ENCODE data around the gene TBXA2R.

The TBXA2R gene

GRCh38 chr19:3603121-3603811 is 3.4 kb downstream of the TBXA2R start:
- no peak overlapping the region for H3K4me2 ChIP-seq (ENCODE audit: low read depth, low read length)
- no peak for TF ChIP-seq EZH2phosphoT487 (IDR thresholded peaks at IDR 0.05; ENCODE audit: low read length)
- no peak for TF ChIP-seq EZH2 (optimal IDR thresholded peaks at IDR 0.05; ENCODE audit: low read depth, low read length)
- no peak for TF ChIP-seq CTCF (IDR thresholded peaks at IDR 0.05; ENCODE audit: low read length)
- H3F3A ChIP-seq (ENCODE audit: insufficient read depth, low read length): peaks cover 5% of the 10 kb centered on the region; the same call in 1 of the 2 replicates
- H4K20me1 ChIP-seq (ENCODE audit: insufficient read depth, low read length): no peaks in the 10 kb centered on the region
- 0 out of 2 replicates have a peak, but pooled peaks cover 7% of the 10 kb centered on the region for H3K4me1 ChIP-seq (ENCODE audit: low read length)
- H3K27me3 ChIP-seq (replicated peaks; ENCODE audit: insufficient read depth, low read length): peaks cover 29% of the 10 kb centered on the region
- no peaks in the 10 kb centered on the region for H3K9me3 ChIP-seq (replicated peaks; ENCODE audit: insufficient read depth, low read length)
- H3K27ac ChIP-seq (ENCODE audit: low read length): no peak overlapping the region
- no peak overlapping the region for H2AFZ ChIP-seq (ENCODE audit: low read length)
- no peaks in the 10 kb centered on the region for H3K79me2 ChIP-seq (ENCODE audit: low read length)
- no peak overlapping the region for H3K9ac ChIP-seq (ENCODE audit: low read length)
- H3K9me2 ChIP-seq (replicated peaks; ENCODE audit: insufficient read depth, low read length): no peaks in the 10 kb centered on the region
- no peak overlapping the region for H3K4me3 ChIP-seq (ENCODE audit: low read length)
- DNase-seq: no peak
- H3K36me3 ChIP-seq (replicated peaks; ENCODE audit: insufficient read depth, low read length): no peaks in the 10 kb centered on the region

GRCh38 chr19:3601021-3601420 is 5.7 kb downstream of the TBXA2R start:
- Histone ChIP-seq H2AFZ (ENCODE audit: low read length) (no peak overlapping the region), H3K9me3 (replicated peaks; ENCODE audit: insufficient read depth, low read length) (no peaks in the 10 kb centered on the region), H3K36me3 (replicated peaks; ENCODE audit: insufficient read depth, low read length) (no peaks in the 10 kb centered on the region), H3K9me2 (replicated peaks; ENCODE audit: insufficient read depth, low read length) (no peaks in the 10 kb centered on the region), H3K79me2 (ENCODE audit: low read length) (no peaks in the 10 kb centered on the region), H3K27ac (ENCODE audit: low read length) (no peak overlapping the region), H3K4me3 (ENCODE audit: low read length) (no peak overlapping the region), H3K27me3 (replicated peaks; ENCODE audit: insufficient read depth, low read length) (peaks cover 39% of the 10 kb centered on the region), H3K9ac (ENCODE audit: low read length) (no peak overlapping the region), H3K4me1 (ENCODE audit: low read length) (0 out of 2 replicates have a peak, but pooled peaks cover 5% of the 10 kb centered on the region), H3K4me2 (ENCODE audit: low read depth, low read length) (no peak overlapping the region), H4K20me1 (ENCODE audit: insufficient read depth, low read length) (no peaks in the 10 kb centered on the region), H3F3A (ENCODE audit: insufficient read depth, low read length) (no peaks in the 10 kb centered on the region)
- TF ChIP-seq EZH2 (optimal IDR thresholded peaks at IDR 0.05; ENCODE audit: low read depth, low read length) (no peak), CTCF (IDR thresholded peaks at IDR 0.05; ENCODE audit: low read length) (no peak), EZH2phosphoT487 (IDR thresholded peaks at IDR 0.05; ENCODE audit: low read length) (no peak)
- no peak for DNase-seq

GRCh38 chr19:3599776-3600187 is 6.9 kb downstream of the TBXA2R start:
- Histone ChIP-seq H3K4me2 (ENCODE audit: low read depth, low read length) (no peak overlapping the region), H3K4me3 (ENCODE audit: low read length) (no peak overlapping the region), H3K27me3 (replicated peaks; ENCODE audit: insufficient read depth, low read length) (peaks cover 50% of the 10 kb centered on the region), H3K9me3 (replicated peaks; ENCODE audit: insufficient read depth, low read length) (no peaks in the 10 kb centered on the region), H3K36me3 (replicated peaks; ENCODE audit: insufficient read depth, low read length) (no peaks in the 10 kb centered on the region), H3K79me2 (ENCODE audit: low read length) (no peaks in the 10 kb centered on the region), H4K20me1 (ENCODE audit: insufficient read depth, low read length) (no peaks in the 10 kb centered on the region), H3K9me2 (replicated peaks; ENCODE audit: insufficient read depth, low read length) (no peaks in the 10 kb centered on the region), H3F3A (ENCODE audit: insufficient read depth, low read length) (no peaks in the 10 kb centered on the region), H3K27ac (ENCODE audit: low read length) (no peak overlapping the region), H3K4me1 (ENCODE audit: low read length) (no peaks in the 10 kb centered on the region), H3K9ac (ENCODE audit: low read length) (no peak overlapping the region), H2AFZ (ENCODE audit: low read length) (no peak overlapping the region)
- TF ChIP-seq EZH2phosphoT487 (IDR thresholded peaks at IDR 0.05; ENCODE audit: low read length): no peak
- no peak for TF ChIP-seq EZH2 (optimal IDR thresholded peaks at IDR 0.05; ENCODE audit: low read depth, low read length)
- no peak for TF ChIP-seq CTCF (IDR thresholded peaks at IDR 0.05; ENCODE audit: low read length)
- no peak for DNase-seq
